ENCODE measurements around the gene ITPRIP. TPM values are rescaled to one million over a fixed set of nuclear protein-coding genes. Genes with fewer than 3 reads are reported as not detected.

Gene ITPRIP
- total and polyA plus RNA-seq, 2 of the 8 experiments (the other 6 are each of a cell fraction or from before 2014, with no cell fraction given) = 15.3 to 16.9 TPM

GRCh38 chr10:104351919-104352318, 13.7 kb upstream of the ITPRIP start:
- POLR2A ChIA-PET (ENCODE audit: partially characterized antibody) = interaction anchor here (0.9 to 1.9 kb wide), 3 partner anchors 9 to 45 kb away, joined by 3 to 7 read pairs (median 4); partner anchors contain the start of gene ITPRIP
- TF ChIP-seq ASH2L (IDR thresholded peaks at IDR 0.05; ENCODE audit: low read length) (no peak), CEBPB (IDR thresholded peaks at IDR 0.05; ENCODE audit: low read depth, low read length) (no peak), RAD21 (IDR thresholded peaks at IDR 0.05 in 1 of 2, conservative IDR thresholded peaks at IDR 0.05 in 1 of 2; ENCODE audit: low read depth in 2 of 2, low read length in 2 of 2) (no peak), POLR2A (IDR thresholded peaks at IDR 0.05; ENCODE audit: control extremely low read depth in 1 of 2, low read depth in 2 of 2, low read length in 2 of 2) (no peak), MAX (IDR thresholded peaks at IDR 0.05) (no peak), KDM4A (IDR thresholded peaks at IDR 0.05; ENCODE audit: low read depth, low read length, severe bottlenecking) (no peak), BACH1 (IDR thresholded peaks at IDR 0.05; ENCODE audit: low read length) (no peak), E2F6 (IDR thresholded peaks at IDR 0.05) (no peak), KDM1A (IDR thresholded peaks at IDR 0.05; ENCODE audit: borderline replicate concordance, low read length) (no peak), TAF7 (optimal IDR thresholded peaks at IDR 0.05; ENCODE audit: borderline replicate concordance, low read depth, low read length) (no peak), JUN (IDR thresholded peaks at IDR 0.05; ENCODE audit: low read depth, low read length) (no peak), CTBP2 (IDR thresholded peaks at IDR 0.05; ENCODE audit: borderline replicate concordance, insufficient read depth, insufficient read length, low read length) (no peak), TAF1 (IDR thresholded peaks at IDR 0.05; ENCODE audit: low read depth, low read length) (no peak)

More at GRCh38 chr10:104351919-104352318, 13.7 kb upstream of the ITPRIP start:
- no peaks in the 10 kb centered on the region for H3K79me2 ChIP-seq (ENCODE audit: control insufficient read depth in 1 of 2, insufficient read depth in 2 of 2, low read length in 2 of 2)
- no peaks in the 10 kb centered on the region for H4K20me1 ChIP-seq (replicated peaks in 1 of 2; ENCODE audit: control insufficient read depth in 1 of 2, insufficient read depth in 2 of 2, low read length in 2 of 2)
- FAIRE-seq (no peak), DNase-seq (ENCODE audit: low read depth in 1 of 2, low spot score in 2 of 2) (no peak)
- no peak overlapping the region for H3K14ac ChIP-seq (ENCODE audit: insufficient read length)
- H4K5ac ChIP-seq (ENCODE audit: insufficient read length, low read depth, low read length) = no peak overlapping the region
- no peak overlapping the region for H3K4me3 ChIP-seq (ENCODE audit: extremely low read depth in 1 of 4, insufficient read depth in 2 of 4, low read depth in 3 of 4, low read length in 4 of 4)
- no peak overlapping the region for H2BK20ac ChIP-seq (ENCODE audit: low read length)
- H3K18ac ChIP-seq (ENCODE audit: extremely low read depth, low read length) = no peak overlapping the region
- H4K8ac ChIP-seq (ENCODE audit: extremely low read depth, insufficient read depth, low read length) = no peak overlapping the region
- no peaks in the 10 kb centered on the region for H3K79me1 ChIP-seq (ENCODE audit: low read depth, low read length)
- no peak overlapping the region for H2BK12ac ChIP-seq (ENCODE audit: low read depth, low read length)
- no peak overlapping the region for H3K27ac ChIP-seq (ENCODE audit: low read depth, low read length)
- no peak overlapping the region for H2AK5ac ChIP-seq (ENCODE audit: low read depth, low read length)
- no peaks in the 10 kb centered on the region for H3K9me3 ChIP-seq (ENCODE audit: insufficient read depth in 2 of 2, low read depth in 1 of 2, low read length in 1 of 2)
- peaks cover 5 to 13% (median 10%) of the 10 kb centered on the region in 4 experiments for H3K27me3 ChIP-seq (replicated peaks in 1 of 4; ENCODE audit: control insufficient read depth in 3 of 4, extremely low read depth in 1 of 4, insufficient read depth in 3 of 4, low read length in 3 of 4)
- no peak overlapping the region for H2AFZ ChIP-seq (ENCODE audit: low read length)
- peaks cover 0 to 9% (median 1%) of the 10 kb centered on the region in 4 experiments; a peak in 2 of 7 replicates for H3K4me1 ChIP-seq (replicated peaks in 1 of 4; ENCODE audit: control insufficient read depth in 3 of 4, insufficient read depth in 4 of 4, low read length in 3 of 4)
- no peak overlapping the region for H3K23ac ChIP-seq (ENCODE audit: insufficient read length)
- no peak overlapping the region for H4K91ac ChIP-seq (replicated peaks; ENCODE audit: insufficient read length, low read length)
- H3K23me2 ChIP-seq (ENCODE audit: low read depth, low read length) = peaks cover 7% of the 10 kb centered on the region; the same call in 1 of the 2 replicates
- no peak overlapping the region for H3K56ac ChIP-seq (replicated peaks; ENCODE audit: insufficient read length, low read depth, low read length)
- H2BK15ac ChIP-seq (ENCODE audit: low read length) = no peak overlapping the region
- no peak overlapping the region for H3K4ac ChIP-seq (replicated peaks; ENCODE audit: insufficient read length, low read depth, low read length)
- no peaks in the 10 kb centered on the region for H3K36me3 ChIP-seq (ENCODE audit: control insufficient read depth in 2 of 4, insufficient read depth in 4 of 4, low read length in 3 of 4)
- H3K9ac ChIP-seq (replicated peaks in 1 of 4; ENCODE audit: extremely low read depth in 1 of 4, low read depth in 3 of 4, low read length in 3 of 4) = no peak overlapping the region
- CTCF ChIA-PET (ENCODE audit: partially characterized antibody) = interaction anchor here (0.6 to 17.2 kb wide), 13 partner anchors 10 to 270 kb away, joined by 3 to 379 read pairs (median 7); no protein-coding TSS in a partner anchor
- H2BK120ac ChIP-seq (replicated peaks; ENCODE audit: low read depth, low read length) = no peak overlapping the region
- H2BK5ac ChIP-seq (ENCODE audit: low read depth, low read length) = no peak overlapping the region
- H3K4me2 ChIP-seq (ENCODE audit: insufficient read depth in 1 of 2, low read depth in 2 of 2, low read length in 2 of 2) = no peak overlapping the region
- WGBS, 2 experiments (ENCODE audit: extremely low coverage in 1 of 2, insufficient coverage in 1 of 2, insufficient read length in 1 of 2, insufficient replicate concordance in 2 of 2, low coverage in 1 of 2, low lambda C conversion rate in 2 of 2, missing lambda C conversion rate in 1 of 2) = 100% methylated on average over 1 of the region's 1 CpG; no CpG with 5 or more reads in 1 of the 2 experiments

Measured in H1 (cell line).